Measurements from ENCODE around the gene TNS3. TPM values are rescaled to one million over a fixed set of nuclear protein-coding genes. Genes with fewer than 3 reads are reported as not detected.
A peak's percentile ranks its signal among the peaks of the same experiment; 100 is the strongest.

TNS3 gene
- total RNA-seq, 1 experiment from 2014 or later = 135 TPM

DNA sequence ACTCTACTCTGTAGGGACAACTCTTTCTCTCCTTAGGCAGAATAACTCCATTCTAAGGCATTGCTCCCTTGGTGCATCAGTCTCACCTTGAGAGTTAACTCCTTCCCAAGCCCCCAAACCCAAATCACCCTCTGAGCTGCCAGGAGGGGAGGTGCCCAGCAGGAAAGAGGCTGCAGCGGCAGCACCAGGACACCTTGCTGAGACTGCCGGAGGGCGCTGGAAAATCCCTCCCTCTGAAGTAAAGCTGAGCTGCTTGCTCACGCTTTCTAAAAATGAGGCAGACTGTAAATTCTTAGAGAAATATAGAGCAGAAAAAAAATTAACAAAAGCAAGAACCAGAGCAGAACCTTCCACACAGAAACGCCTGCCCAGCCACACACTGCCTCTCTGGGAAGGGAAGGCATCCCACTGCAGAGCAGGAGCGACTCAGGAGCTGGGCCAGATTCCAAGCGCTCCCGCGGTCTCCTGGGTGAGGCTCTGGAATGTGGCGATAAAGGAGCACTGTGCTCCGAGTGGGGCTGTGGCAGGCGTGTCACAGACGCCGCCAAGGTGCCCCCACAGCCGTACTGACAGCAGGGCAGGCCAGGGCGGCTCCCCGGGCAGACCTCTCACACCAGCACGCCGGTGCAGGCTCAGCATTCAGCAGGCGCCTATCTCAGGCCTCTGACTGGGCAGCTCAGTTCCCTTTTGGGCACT is 202.1 kb downstream of the TNS3 start:
- intact Hi-C loops (cut with micrococcal nuclease; ENCODE audit: unreplicated experiment) = no loop called here
- CTCF ChIA-PET = interaction anchor here (0.6 to 2.6 kb wide), 6 partner anchors 8 to 1462 kb away, joined by 3 to 19 read pairs (median 3); no protein-coding TSS in a partner anchor
- peak; percentile 77 for DNase-seq
- H3K4me1 Mint-ChIP-seq (ENCODE audit: low read depth, unreplicated experiment) = peaks cover 23% of the 10 kb centered on the region
- TF ChIP-seq, protein P1, sequence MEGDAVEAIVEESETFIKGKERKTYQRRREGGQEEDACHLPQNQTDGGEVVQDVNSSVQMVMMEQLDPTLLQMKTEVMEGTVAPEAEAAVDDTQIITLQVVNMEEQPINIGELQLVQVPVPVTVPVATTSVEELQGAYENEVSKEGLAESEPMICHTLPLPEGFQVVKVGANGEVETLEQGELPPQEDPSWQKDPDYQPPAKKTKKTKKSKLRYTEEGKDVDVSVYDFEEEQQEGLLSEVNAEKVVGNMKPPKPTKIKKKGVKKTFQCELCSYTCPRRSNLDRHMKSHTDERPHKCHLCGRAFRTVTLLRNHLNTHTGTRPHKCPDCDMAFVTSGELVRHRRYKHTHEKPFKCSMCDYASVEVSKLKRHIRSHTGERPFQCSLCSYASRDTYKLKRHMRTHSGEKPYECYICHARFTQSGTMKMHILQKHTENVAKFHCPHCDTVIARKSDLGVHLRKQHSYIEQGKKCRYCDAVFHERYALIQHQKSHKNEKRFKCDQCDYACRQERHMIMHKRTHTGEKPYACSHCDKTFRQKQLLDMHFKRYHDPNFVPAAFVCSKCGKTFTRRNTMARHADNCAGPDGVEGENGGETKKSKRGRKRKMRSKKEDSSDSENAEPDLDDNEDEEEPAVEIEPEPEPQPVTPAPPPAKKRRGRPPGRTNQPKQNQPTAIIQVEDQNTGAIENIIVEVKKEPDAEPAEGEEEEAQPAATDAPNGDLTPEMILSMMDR (IDR thresholded peaks at IDR 0.05; ENCODE audit: unreplicated experiment) = no peak
- H3K27ac Mint-ChIP-seq (ENCODE audit: unreplicated experiment) = peak overlapping the region; percentile 22
- H3K27me3 Mint-ChIP-seq (ENCODE audit: unreplicated experiment) = no peaks in the 10 kb centered on the region
- BruUV-seq (replicated peaks) = no TSS peak
- peaks cover 11% of the 10 kb centered on the region for H3K36me3 Mint-ChIP-seq (ENCODE audit: insufficient read depth, unreplicated experiment)
- no peaks in the 10 kb centered on the region for H3K9me3 Mint-ChIP-seq (ENCODE audit: low read depth, unreplicated experiment)
- peak overlapping the region; percentile 34 for H3K4me3 Mint-ChIP-seq (ENCODE audit: low read depth, unreplicated experiment)

DNA sequence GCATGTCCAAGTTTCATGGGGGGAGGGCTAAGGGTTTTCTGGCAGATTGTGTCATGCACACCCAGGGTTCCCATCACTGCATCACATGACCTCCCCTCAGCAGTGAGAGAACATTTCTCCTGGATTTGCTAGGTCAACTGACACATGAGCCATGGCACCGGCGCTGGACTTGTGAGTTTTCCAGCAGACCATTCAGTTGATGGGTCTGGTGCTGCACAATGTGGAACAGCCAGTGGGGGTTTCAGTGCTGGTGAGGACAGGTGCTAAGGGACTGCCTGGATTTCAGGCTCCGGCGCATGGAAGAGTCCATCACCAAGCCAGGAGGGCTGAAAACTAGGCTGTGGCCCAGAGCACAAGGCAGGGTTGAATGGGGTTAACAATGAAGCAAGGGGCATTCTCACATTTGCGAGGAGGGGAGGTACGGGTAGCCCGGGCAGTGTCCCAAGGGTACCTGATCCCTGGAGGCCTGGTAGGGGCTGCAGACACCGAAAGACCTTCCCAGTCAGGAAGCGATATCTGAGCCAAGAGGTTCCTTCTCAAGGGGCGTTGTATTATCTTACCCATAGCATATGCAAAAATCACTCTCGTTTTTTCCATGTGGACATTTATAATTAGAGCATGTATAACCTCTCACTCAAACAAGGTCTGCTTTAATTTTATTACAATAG is 203.0 kb downstream of the TNS3 start:
- Mint-ChIP-seq H3K9me3 (ENCODE audit: low read depth, unreplicated experiment) (no peaks in the 10 kb centered on the region), H3K27me3 (ENCODE audit: unreplicated experiment) (no peaks in the 10 kb centered on the region), H3K4me1 (ENCODE audit: low read depth, unreplicated experiment) (peaks cover 25% of the 10 kb centered on the region), H3K4me3 (ENCODE audit: low read depth, unreplicated experiment) (no peak overlapping the region), H3K27ac (ENCODE audit: unreplicated experiment) (no peak overlapping the region), H3K36me3 (ENCODE audit: insufficient read depth, unreplicated experiment) (peaks cover 11% of the 10 kb centered on the region)
- CTCF ChIA-PET = interaction anchor here (1.0 to 2.6 kb wide), 2 partner anchors 113 to 1461 kb away, joined by 6 to 19 read pairs; no protein-coding TSS in a partner anchor
- no TSS peak for BruUV-seq (replicated peaks)
- TF ChIP-seq, protein P1 (IDR thresholded peaks at IDR 0.05; ENCODE audit: unreplicated experiment) = no peak
- no peak for DNase-seq
- intact Hi-C loops (cut with micrococcal nuclease; ENCODE audit: unreplicated experiment) = no loop called here

DNA sequence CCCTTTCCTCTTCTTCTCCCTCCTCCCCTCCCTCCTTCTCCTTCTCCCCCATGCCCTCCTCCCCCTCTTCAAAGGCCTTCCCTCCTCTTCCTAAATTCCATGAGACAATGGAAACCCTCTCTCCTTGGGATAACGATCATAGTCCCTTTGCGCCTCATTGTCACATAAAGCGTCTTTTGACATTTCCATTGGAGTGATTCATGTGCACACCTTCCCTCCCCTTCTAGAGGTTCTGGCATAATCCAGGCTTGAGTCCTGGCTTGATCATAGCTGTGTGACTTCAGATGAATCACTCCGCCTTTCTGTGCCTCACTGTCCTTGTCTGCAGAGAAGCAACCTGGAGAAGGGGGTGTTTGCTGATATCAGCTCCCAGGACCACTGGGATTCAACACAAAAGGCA is 204.2 kb downstream of the TNS3 start:
- CTCF ChIA-PET = no interaction called here
- DNase-seq = no peak
- H3K27me3 Mint-ChIP-seq (ENCODE audit: unreplicated experiment) = no peaks in the 10 kb centered on the region
- peaks cover 36% of the 10 kb centered on the region for H3K4me1 Mint-ChIP-seq (ENCODE audit: low read depth, unreplicated experiment)
- intact Hi-C loops (cut with micrococcal nuclease; ENCODE audit: unreplicated experiment) = no loop called here
- H3K9me3 Mint-ChIP-seq (ENCODE audit: low read depth, unreplicated experiment) = no peaks in the 10 kb centered on the region
- H3K36me3 Mint-ChIP-seq (ENCODE audit: insufficient read depth, unreplicated experiment) = peaks cover 11% of the 10 kb centered on the region
- H3K4me3 Mint-ChIP-seq (ENCODE audit: low read depth, unreplicated experiment) = no peak overlapping the region
- H3K27ac Mint-ChIP-seq (ENCODE audit: unreplicated experiment) = no peak overlapping the region
- TF ChIP-seq, protein P1 (IDR thresholded peaks at IDR 0.05; ENCODE audit: unreplicated experiment) = no peak
- no TSS peak for BruUV-seq (replicated peaks)

DNA sequence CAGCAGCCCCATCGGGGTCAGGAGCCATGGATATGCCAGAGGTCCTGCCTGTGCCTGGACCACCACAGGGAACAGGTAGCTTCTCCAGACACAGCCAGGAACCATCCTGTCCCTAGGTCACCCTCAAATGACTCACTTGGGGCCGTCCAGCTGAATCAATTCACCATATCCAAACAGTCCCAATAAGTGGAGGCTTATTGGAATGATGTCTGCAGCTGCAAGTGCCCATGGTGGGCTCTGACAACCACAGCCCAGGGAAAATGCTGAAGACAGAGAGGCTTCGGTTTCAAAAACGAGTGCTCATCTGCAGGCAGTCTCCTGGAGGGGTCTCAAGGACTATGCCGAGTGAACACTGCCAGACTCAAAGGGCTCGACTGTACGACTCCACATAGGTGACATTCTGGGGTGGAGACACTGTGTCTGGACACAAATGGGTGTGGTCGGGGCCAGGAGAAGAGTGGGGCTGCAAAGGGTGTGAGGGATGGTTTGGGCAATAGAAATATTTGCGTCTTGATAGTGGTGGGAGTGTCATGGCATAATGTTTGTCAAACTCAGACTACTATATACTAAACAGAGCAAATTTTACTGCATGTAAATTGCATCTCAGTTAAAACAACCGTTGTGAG is 204.8 kb downstream of the TNS3 start:
- intact Hi-C loops (cut with micrococcal nuclease; ENCODE audit: unreplicated experiment) = no loop called here
- no TSS peak for BruUV-seq (replicated peaks)
- no peak for DNase-seq
- H3K27me3 Mint-ChIP-seq (ENCODE audit: unreplicated experiment) = no peaks in the 10 kb centered on the region
- peaks cover 11% of the 10 kb centered on the region for H3K36me3 Mint-ChIP-seq (ENCODE audit: insufficient read depth, unreplicated experiment)
- H3K27ac Mint-ChIP-seq (ENCODE audit: unreplicated experiment) = no peak overlapping the region
- H3K4me3 Mint-ChIP-seq (ENCODE audit: low read depth, unreplicated experiment) = no peak overlapping the region
- CTCF ChIA-PET = no interaction called here
- TF ChIP-seq, protein P1 (IDR thresholded peaks at IDR 0.05; ENCODE audit: unreplicated experiment) = no peak
- H3K9me3 Mint-ChIP-seq (ENCODE audit: low read depth, unreplicated experiment) = no peaks in the 10 kb centered on the region
- peaks cover 43% of the 10 kb centered on the region for H3K4me1 Mint-ChIP-seq (ENCODE audit: low read depth, unreplicated experiment)
